GM19468 (cell line): ENCODE measurements around the gene UGT1A4.
"Not testable (repeated sequence)": the region's sequence is repeated elsewhere in the genome, so short reads cannot be mapped to it uniquely, and the experiment has no call there.

Experiments
- ATAC-seq: cut with Tn5 transposase; IDR thresholded peaks from one replicate; pipeline ENCODE4 v1.9.1; 2021; ENCODE audit warnings: mild to moderate bottlenecking, moderate library complexity, moderate number of reproducible peaks; ENCODE audit not compliant: unreplicated experiment; ENCODE audit errors: extremely low read depth

The UGT1A4 gene

DNA sequence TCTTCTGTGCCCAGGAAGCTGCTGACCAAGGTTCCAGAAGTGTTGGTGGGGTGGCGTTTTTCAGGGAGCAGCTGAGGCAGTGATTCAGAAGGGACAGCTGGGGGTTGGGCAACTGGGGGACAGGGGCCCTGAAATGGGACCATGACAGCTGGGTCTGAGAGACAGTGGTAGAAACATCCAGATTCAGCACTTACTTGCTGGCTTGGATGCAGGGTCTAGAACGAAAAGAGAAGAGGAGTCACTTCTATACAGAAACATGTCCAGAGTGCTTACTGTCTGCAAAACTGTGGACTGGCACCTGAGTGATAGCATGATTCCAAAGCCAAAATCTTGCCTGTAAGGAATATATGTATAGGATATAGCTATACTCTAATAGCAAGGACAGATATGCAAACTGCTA lies 27.3 kb downstream of the UGT1A4 start:
- not testable (repeated sequence) for ATAC-seq

DNA sequence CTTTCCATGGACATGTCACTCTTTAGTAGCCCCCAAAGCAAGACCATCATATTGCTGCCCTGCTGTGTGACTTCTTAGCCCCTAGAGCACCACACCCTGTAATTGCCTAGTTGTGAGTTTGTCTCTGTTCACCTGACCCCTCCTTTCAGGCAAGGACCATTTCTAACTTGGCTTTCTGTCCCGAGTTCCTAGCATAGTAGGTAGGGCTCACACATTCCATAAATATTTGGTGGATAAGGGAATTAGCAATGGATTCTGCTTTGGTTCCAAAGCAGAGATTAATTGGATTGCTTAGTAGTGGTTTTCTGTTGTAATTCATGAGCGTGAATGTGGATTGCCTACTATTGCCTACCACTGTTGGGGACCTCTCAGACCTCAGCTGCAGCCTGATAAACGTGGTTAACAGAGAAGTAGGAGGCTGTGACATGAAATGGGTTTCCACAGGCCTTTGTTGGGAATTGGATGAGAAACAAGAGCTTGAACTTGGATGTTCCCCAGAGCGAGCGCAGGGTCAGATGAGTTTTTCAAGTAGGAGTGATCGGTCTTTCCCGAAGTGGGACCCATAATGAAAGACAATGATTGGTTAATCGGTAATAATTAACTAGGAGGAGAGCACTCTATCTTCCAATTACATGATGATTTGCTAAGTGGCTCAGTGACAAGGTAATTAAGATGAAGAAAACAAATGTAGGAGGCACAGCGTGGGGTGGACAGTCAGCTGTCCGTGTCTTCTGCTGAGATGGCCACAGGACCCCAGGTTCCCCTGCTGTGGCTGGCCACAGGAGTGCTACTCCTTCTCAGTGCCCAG lies 28.1 kb downstream of the UGT1A4 start:
- ATAC-seq = no peak

DNA sequence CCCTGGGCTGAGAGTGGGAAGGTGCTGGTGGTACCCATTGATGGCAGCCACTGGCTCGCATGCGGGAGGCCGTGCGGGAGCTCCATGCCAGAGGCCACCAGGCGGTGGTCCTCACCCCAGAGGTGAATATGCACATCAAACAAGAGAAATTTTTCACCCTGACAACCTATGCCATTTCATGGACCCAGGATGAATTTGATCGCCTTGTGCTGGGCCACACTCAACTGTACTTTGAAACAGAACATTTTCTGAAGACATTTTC lies 28.7 kb downstream of the UGT1A4 start:
- no peak for ATAC-seq

DNA sequence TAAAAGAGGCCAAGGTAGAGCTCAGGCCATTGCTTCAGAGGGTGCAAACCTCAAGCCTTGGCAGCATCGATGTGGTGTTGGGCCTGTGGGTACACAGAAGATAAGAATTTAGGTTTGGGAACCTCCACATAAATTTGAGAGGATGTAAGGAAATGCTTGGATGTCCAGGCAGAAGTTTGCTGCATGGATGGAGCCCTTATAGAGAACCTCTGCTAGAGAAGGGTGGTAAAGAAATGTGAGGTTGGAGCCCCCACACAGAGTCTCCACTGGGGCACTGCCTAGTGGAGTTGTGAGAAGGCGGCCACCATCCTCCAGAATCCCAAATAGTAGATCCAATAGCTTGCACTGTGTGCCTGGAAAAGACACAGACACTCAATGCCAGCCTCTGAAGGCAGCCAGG lies 32.2 kb downstream of the UGT1A4 start:
- not testable (repeated sequence) for ATAC-seq

DNA sequence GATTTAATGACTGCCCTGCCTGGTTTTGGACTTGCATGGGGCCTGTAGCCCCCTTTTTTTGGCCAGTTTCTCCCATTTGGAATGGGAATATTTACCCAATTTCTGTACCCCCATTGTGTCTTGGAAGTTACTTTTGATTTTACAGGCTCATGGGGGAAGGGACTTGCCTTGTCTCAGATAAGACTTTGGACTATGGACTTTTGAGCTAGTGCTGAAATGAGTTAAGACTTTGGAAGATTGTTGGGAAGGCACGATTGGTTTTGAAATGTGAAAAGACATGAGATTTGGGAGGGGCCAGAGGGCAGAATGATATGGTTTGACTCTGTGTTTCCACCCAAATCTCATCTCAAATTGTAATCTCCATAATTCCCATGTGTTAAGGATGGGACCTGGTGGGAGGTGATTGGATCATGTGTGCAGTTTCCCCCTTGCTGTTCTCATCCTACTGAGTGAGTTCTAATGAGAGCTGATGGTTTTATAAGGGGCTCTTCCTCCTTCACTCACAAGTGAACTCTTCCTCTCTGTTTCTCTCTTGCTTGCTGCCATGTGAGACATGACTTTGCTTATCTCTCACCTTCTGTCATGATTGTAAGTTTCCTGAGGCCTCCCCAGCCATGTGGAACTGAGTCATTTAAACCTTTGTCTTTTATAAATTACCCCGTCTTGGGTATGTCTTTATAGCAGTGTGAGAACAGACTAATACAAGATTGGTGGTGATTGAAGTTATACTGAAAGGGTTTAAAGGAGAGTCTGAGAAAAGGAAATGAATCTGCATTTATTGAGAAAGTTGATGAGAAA lies 32.9 kb downstream of the UGT1A4 start:
- not testable (repeated sequence) for ATAC-seq

DNA sequence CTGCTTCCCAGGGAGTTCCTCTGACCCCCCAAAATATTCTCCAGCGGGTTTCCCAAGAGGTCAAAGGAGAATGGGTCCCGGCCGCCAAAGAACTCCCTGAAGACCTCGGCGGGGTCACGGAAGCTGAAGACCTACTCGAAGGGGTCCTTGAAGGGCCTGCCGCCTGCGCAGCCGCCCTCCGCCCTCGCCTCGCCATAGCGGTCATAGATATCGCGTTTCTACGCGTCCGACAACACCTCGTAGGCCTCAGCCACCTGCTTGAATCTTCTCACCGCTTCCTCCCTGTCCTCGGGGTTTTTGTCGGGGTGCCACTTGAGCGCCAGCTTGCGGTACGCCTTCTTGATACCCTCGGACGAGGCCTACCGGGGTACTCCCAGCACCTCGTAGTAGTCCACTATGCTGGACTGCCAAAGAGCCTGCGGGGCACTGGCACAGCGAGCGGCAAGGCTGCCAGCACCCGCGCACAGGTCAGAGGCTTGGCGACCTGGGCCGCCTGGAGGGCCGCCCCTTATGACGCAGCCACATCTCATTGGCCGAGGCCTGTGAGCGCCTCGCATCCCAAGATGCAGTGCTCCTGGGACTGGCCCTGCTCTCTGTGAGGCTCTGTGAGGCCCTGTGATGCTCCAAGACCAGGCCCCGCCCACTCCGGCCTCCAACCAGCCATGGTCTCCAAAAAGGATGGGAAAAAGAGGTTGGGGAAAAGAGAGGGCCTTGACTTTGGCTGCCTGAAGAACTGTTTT lies 36.5 kb downstream of the UGT1A4 start:
- ATAC-seq = no peak

DNA sequence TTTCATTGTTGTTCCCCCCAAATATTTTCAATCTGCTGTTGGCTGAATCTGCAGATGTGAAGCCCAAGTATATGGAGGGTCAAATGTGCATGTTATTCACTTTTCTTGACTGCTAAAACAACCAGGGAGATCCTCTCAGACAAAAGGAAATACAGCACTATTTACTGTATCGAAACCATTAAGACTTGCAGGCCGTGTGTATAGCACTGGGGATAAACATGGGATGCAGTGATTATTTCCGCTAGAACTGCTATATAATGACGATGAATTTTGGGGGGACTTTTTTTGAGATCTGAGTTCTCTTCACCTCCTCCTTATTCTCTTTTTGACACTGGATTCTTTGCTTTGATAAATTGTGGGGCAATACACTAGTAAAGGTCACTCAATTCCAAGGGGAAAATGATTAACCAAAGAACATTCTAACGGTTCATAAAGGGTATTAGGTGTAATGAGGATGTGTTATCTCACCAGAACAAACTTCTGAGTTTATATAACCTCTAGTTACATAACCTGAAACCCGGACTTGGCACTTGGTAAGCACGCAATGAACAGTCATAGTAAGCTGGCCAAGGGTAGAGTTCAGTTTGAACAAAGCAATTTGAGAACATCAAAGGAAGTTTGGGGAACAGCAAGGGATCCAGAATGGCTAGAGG lies 38.0 kb downstream of the UGT1A4 start:
- no peak for ATAC-seq

DNA sequence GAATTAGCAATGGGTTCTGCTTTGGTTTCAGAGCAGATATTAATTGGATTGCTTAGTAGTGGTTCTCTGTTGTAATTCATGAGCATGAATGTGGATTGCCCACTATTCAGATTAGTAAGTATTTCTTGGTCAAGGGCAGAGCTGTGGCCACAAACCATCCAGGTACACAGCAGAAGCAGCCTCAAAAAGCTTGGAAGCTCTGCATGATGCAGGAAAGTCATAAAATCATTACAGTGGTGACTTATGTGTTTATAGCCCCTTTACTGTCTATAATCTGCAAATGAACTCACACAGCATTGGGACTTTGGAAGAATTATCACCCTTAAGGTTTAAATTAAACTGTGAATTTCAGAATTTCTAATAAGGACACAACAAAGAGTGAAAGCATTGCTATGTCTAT lies 39.6 kb downstream of the UGT1A4 start:
- no peak for ATAC-seq

DNA sequence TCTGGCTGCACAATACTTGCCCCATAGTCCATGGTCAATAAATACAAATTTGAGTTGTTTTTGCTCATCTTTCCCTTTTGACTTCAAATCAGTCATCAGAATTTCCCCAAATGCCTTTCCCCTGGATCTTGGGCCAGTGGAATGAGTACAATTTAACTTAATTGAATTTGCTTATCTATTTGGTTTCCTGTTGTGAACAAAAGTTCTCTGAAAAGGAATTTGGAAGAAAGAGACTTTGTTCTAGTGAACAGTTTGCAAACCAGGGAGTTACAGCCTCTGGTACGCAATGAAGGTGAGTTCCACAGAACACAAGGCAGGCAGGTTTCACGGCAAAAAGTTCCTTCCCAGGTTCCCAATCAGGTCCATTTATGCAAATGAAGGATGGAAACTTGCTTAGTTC lies 40.3 kb downstream of the UGT1A4 start:
- no peak for ATAC-seq

DNA sequence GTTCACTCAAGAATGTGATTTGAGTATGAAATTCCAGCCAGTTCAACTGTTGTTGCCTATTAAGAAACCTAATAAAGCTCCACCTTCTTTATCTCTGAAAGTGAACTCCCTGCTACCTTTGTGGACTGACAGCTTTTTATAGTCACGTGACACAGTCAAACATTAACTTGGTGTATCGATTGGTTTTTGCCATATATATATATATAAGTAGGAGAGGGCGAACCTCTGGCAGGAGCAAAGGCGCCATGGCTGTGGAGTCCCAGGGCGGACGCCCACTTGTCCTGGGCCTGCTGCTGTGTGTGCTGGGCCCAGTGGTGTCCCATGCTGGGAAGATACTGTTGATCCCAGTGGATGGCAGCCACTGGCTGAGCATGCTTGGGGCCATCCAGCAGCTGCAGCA lies 41.5 kb downstream of the UGT1A4 start, which contains the start of gene UGT1A1:
Gene UGT1A1, plus strand, starts transcription at position 228 of the 400 bp plus-strand sequence. Its CDS starts 18 bp downstream, at position 246.
- no peak for ATAC-seq

DNA sequence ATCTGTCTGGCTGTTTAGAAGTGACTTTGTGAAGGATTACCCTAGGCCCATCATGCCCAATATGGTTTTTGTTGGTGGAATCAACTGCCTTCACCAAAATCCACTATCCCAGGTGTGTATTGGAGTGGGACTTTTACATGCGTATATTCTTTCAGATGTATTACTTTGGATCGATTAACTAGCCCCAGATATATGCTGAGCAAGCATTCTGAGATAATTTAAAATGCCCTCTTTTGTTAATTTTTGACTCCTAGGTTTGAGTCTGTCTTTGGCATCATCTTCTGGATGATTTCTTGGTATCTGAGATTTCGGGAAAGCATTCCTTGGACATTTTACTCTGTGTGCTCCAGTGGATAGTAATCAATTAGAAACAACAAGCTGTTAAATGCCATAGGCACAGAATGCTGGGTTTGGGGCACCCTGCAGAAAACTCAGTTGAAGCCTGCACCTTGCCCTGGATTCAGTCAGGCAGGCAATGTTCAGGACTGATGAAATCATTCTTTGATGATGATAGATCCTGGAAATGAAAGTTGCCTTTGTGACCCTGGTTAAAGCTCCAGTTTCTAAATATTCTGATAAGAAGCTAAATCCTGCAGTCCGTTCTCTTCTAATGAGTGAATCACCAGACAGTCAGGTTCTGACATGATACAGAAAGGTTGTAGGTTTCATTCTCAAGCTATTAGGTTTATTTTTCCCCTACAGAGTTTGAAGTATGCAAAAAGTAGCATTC lies 42.7 kb downstream of the UGT1A4 start:
- no peak for ATAC-seq

DNA sequence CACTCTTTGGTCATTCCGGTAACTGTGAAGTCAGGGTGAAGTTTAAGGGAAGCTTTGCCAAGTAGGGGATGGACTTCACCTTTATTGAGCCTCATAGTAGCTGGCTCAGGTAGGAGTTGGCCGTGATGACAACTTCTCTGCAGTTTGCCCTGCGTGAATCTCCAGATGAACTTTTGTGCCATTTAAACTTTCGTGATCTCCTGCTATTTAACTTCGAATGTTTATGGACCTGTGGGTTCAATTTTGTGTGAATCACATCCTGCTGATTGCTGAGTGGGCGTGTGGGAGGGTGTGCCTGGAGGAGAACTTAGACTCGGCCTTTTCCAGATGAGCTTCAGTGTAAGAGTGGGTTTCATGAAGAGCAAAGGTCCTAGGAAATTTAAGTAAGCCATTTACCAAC lies 45.7 kb downstream of the UGT1A4 start:
- no peak for ATAC-seq

DNA sequence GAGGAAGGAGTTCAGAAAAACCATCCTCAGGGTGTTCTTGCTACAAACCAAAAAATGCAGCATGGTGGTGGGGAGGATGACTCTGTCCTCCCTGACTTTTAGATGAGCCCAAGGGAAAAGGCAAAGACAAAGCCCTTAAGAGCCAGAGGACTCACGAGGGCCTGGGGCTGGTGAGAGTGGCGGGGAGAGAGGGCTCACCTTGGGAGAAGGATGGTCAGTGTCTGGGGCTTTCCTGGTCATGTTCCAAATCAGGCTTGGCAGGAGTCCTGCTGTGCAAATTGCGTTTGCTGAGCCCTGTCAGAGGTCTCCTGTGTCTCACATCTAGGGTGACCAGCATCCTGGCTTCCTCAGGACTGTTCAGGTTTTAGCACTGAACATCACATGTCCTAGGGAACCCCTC lies 46.2 kb downstream of the UGT1A4 start:
- ATAC-seq = no peak

DNA sequence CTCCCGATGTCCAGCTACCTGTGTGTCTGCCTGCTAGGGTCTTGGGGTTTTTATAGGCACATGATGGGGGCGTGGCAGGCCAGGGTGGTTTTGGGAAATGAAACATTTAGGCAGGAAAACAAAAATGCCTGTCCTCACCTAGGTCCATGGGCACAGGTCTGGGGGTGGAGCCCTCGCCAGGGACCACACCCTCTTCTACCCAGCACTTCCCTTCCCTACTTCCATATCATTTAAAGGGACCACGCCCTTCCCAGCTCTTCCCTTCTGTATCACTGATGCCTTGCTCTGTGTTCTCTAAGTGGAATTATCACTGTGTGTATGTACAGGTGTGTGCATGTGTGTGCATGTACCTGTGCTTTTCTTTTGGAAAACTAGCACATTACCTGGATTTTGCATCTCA lies 47.9 kb downstream of the UGT1A4 start:
- ATAC-seq = no peak

DNA sequence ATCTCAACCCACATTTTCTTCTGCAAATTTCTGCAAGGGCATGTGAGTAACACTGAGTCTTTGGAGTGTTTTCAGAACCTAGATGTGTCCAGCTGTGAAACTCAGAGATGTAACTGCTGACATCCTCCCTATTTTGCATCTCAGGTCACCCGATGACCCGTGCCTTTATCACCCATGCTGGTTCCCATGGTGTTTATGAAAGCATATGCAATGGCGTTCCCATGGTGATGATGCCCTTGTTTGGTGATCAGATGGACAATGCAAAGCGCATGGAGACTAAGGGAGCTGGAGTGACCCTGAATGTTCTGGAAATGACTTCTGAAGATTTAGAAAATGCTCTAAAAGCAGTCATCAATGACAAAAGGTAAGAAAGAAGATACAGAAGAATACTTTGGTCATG lies 49.5 kb downstream of the UGT1A4 start:
- no peak for ATAC-seq

DNA sequence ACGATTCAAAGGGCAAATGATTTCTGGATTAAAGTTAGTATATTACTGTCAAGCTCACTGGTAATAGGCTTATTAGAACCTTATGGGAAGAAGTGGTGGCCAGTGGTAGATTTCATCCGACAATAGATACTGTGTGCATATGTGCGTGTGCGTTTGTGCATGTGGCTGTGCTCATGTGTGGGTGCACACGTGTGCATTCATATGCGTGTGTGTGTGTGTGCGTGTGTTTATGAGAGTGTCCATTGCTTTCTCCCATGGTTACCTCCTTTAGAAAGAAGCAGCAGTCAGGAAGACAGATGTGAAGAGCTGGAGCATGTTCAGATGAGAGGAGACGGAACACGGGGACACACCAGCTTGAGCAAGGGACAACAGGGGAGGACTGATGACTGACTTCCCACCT lies 50.7 kb downstream of the UGT1A4 start:
- no peak for ATAC-seq

DNA sequence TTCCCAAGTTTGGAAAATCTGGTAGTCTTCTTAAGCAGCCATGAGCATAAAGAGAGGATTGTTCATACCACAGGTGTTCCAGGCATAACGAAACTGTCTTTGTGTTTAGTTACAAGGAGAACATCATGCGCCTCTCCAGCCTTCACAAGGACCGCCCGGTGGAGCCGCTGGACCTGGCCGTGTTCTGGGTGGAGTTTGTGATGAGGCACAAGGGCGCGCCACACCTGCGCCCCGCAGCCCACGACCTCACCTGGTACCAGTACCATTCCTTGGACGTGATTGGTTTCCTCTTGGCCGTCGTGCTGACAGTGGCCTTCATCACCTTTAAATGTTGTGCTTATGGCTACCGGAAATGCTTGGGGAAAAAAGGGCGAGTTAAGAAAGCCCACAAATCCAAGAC lies 53.6 kb downstream of the UGT1A4 start:
- no peak for ATAC-seq

DNA sequence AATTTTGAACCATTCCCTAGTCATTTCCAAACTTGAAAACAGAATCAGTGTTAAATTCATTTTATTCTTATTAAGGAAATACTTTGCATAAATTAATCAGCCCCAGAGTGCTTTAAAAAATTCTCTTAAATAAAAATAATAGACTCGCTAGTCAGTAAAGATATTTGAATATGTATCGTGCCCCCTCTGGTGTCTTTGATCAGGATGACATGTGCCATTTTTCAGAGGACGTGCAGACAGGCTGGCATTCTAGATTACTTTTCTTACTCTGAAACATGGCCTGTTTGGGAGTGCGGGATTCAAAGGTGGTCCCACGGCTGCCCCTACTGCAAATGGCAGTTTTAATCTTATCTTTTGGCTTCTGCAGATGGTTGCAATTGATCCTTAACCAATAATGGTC lies 54.0 kb downstream of the UGT1A4 start:
- no peak for ATAC-seq

DNA sequence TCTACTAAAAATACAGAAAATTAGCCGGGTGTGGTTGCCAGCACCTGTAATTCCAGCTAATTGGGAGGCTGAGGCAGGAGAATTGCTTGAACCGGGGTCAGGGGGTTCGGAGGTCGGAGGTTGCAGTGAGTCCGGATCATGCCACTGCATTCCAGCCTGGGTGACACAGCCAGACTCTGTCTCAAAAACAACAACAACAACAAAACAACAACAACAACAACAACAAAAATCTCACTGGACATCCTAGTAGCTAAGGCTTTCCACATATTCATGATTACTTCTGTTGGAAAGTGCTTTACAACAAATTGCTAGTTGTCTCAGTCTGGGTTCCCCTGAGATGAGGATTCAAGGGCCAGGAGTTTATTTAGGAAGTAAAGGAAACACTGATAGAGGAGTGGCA lies 55.3 kb downstream of the UGT1A4 start:
- ATAC-seq = no peak

DNA sequence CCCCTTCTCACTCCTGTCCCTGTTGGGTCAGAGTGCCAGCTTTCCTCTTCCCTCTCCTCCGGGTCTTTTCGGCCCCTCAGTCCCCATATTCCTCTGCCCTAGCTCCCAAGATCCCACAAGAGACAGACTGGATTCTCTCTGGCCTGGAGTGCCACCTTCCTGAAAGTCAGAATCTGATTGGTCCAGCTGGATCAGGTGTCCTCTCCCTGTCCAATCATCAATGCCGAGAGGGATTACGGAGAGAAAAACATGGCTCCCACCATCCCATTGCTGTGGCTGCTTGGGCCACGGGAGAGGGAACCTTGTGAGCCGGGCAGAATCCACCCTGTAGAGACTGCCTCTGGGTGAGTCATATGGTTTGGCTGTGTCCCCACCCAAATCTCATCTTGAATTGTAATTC lies 56.9 kb downstream of the UGT1A4 start:
- no peak for ATAC-seq
